ENCODE data around the gene OGFOD3.

DNA sequence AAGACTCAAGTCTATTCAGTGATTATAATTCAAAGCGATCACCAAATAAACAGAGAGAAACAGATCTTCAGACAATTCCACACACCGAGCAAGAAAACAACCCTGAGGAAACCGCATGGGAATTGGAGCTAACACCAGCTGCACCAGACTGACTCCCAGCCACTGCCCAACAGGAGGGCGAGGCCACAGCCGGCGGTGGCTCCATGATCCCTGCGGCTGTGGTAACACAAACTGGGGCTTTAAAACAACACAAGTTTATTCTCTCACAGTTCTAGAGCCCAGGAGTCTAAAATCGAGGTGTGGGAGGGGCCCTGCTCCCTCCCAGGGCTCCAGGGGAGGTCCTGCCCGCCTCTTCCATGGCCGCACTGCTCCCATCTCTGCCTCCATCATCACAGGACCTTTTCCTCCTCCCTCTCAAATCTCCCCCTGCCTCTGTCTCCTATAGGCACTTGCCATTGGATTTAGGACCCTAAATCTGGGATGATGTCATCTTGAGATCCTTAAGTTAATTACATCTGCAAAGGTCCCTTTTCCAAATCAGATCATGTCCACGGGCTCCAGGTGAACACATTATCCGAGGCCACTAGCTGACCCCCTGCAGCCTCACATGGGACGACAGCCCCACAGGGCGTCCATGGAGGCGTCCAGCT is 10.0 kb downstream of the OGFOD3 start:
- TF ChIP-seq, protein P1, sequence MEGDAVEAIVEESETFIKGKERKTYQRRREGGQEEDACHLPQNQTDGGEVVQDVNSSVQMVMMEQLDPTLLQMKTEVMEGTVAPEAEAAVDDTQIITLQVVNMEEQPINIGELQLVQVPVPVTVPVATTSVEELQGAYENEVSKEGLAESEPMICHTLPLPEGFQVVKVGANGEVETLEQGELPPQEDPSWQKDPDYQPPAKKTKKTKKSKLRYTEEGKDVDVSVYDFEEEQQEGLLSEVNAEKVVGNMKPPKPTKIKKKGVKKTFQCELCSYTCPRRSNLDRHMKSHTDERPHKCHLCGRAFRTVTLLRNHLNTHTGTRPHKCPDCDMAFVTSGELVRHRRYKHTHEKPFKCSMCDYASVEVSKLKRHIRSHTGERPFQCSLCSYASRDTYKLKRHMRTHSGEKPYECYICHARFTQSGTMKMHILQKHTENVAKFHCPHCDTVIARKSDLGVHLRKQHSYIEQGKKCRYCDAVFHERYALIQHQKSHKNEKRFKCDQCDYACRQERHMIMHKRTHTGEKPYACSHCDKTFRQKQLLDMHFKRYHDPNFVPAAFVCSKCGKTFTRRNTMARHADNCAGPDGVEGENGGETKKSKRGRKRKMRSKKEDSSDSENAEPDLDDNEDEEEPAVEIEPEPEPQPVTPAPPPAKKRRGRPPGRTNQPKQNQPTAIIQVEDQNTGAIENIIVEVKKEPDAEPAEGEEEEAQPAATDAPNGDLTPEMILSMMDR (IDR thresholded peaks at IDR 0.05): no peak
- no peak for TF ChIP-seq EZH2 (IDR thresholded peaks at IDR 0.05; ENCODE audit: borderline replicate concordance, insufficient read depth, low read depth, low read length, poor library complexity, severe bottlenecking)
